IMR-90 (cell line): ENCODE measurements around the gene UFSP1.

ENCODE experiments used
- CEBPB ChIP-seq: IDR thresholded peaks from 2 replicates; pipeline ENCODE4 v1.6.1; 2012; ENCODE audit warnings: low read depth, low read length, improper control_type of control experiment
- CTCF ChIP-seq: conservative IDR thresholded peaks from 2 replicates; pipeline ENCODE4 v1.5.1; 2012; ENCODE audit warnings: mild to moderate bottlenecking, low read depth, low read length, improper control_type of control experiment
- FOS ChIP-seq: fragments of 150-350 bp; IDR thresholded peaks from 2 replicates; pipeline ENCODE4 v1.6.1; 2016; ENCODE audit warnings: low read depth, low read length
- MXI1 ChIP-seq: IDR thresholded peaks from 2 replicates; pipeline ENCODE4 v1.6.1; 2012; ENCODE audit warnings: low read depth, mild to moderate bottlenecking, low read length, moderate library complexity, borderline replicate concordance
- POLR2A ChIP-seq: IDR thresholded peaks from 2 replicates; pipeline ENCODE4 v1.6.1; 2012; ENCODE audit warnings: mild to moderate bottlenecking, low read depth, low read length
- RAD21 ChIP-seq: IDR thresholded peaks from 2 replicates; pipeline ENCODE4 v1.6.1; 2012; ENCODE audit warnings: low read length, improper control_type of control experiment
- SMC3 ChIP-seq: fragments of 150-350 bp; IDR thresholded peaks from 2 replicates; pipeline ENCODE4 v1.6.1; 2016; ENCODE audit warnings: low read depth, mild to moderate bottlenecking, antibody characterized with exemption, low read length, moderate library complexity
- USF2 ChIP-seq: fragments of 150-350 bp; IDR thresholded peaks from 2 replicates; pipeline ENCODE4 v1.6.1; 2017; ENCODE audit warnings: mild to moderate bottlenecking, antibody characterized with exemption, low read length, low read depth

- TF ChIP-seq CTCF: no peak
- TF ChIP-seq SMC3: no peak
- no peak for TF ChIP-seq MXI1
- no peak for TF ChIP-seq POLR2A
- no peak for TF ChIP-seq USF2
- no peak for TF ChIP-seq RAD21
- TF ChIP-seq CEBPB: no peak
- no peak for TF ChIP-seq FOS
Measured at GRCh38 chr7:100881136-100881535, 8.4 kb downstream of the UFSP1 start.
